SW 1271 (cell line): Measurements from ENCODE around the gene DNAJC15.

Experiments used
- DNase-seq, 2 experiments: peaks; one replicate each; lab custom pipeline; 2025; lab: John Stamatoyannopoulos, UW

Gene DNAJC15

DNA sequence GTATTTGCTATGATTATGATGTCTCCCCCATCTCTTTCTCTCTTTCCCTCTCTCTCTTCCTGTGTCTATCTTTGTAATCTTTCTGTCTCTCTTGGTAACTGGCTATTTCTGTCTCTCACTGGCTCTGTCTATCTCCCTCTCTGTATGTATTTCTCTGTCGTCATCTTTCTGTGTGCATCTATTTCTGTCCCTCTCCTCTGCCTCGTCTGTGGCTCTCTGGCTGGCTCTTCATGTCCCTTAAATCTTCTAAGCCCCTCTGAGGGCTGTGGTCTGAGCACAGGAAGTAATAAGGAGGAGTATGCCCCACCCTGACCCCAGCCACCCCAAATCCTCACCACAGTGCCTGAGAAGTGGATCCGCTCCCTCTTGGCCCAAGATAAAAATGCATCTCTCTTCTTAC lies 104.4 kb downstream of the DNAJC15 start:
- DNase-seq, result no peak

DNA sequence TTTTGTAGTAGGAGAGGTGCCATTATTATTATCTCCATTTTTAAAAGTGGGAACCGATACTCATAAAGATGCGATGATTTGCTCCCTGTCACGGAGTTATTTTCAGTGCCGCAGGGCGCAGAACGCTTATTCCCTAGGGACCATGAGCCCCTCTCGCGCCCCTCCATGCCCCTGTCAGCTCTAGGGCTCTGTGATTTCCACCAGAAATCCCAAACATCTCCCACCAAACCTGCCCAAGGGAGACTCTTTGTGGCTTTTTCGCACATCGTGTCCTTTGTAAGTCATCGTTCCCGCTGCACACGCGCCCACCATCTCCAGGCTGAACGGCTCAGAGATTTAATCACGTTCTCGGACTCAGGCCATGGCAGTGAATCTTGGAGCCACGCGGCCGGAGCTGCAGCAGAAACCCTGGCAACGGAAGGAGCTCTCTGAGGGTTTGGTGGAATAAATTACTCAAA lies 105.1 kb downstream of the DNAJC15 start:
- no peak for DNase-seq

DNA sequence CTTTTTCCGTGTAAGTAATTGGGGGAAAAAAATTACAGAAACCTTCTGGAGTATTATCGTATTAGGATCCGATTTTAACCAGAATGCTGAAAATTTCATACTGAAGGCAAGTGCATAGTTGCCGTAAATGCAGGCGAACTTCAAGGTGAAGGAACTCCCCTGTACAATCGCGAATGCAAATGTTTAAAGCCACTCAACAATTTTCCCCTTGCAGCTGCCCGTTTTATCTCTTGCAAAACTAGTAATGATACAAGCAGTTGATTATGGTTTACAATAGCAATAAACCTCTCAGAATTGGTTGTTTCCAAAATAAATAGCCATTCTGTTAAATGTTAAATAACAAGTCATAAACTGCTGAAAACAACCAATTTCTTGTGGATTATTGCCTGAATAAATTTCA lies 105.7 kb downstream of the DNAJC15 start:
- DNase-seq, result no peak

DNA sequence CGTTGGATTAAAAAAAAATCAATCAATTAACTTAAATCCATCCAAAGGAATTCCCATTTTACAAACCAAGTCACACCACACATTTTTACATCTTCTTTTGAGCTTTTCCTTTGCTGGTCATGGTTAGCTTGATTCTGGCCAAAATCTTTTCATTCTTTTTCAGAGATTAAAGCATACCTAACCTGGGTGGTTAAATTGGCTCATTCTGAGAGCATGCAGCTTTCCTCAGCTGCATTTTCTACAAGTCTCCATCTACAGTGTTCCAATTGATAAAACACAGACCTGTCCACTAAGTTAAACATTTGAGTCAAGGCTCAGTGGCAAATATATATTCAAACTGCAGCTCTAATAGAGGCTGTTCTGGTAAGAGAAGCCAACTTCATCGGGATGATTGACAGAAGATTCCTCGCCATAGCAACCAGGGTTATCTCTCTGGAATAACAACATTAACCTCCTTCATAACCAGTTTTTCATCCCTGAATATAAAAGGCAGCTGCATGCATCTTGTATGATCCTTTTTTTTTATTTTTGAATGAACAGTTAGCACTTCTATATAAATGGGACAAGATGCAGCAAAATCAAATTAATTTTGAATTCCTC lies 106.2 kb downstream of the DNAJC15 start:
- no peak for DNase-seq

DNA sequence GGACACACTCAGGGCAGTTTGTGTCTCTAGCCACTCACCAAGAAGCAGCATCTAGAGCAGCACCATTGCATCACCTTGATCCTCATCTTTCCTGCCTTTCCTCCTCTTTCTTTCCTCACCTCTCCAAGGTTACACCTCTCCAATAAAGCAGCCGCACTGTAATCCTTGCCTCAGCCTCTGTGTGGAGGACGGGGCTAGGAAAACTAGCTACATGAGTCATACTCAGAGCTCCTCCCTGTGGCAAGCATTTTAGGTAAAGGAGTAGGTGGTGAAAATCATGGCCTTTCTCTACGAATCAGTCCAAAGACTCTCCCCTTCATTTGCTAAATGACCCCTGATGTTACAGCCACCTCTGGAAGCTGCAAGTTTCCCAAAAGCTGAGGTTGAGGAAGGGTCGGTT lies 108.9 kb downstream of the DNAJC15 start:
- no peak for DNase-seq

DNA sequence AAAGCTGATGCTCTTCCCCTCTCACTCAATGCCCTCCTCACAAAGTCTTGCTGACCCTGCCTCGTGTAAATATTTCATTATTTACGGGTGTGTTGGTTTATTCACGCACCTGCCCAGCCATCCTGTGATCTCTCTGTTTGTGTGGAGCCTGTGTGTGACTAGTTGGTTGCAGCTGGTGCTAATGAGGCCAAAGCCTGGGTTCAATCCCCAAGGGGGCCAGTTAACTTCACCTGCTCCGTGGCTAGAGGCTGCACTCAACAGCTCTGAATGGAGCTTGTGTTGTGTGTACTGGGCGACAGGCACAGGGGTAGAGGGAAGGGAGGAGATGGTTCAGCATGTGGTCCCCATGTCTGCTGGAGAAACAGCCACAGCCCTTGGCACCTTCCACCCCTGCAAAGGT lies 109.5 kb downstream of the DNAJC15 start:
- DNase-seq, result no peak

DNA sequence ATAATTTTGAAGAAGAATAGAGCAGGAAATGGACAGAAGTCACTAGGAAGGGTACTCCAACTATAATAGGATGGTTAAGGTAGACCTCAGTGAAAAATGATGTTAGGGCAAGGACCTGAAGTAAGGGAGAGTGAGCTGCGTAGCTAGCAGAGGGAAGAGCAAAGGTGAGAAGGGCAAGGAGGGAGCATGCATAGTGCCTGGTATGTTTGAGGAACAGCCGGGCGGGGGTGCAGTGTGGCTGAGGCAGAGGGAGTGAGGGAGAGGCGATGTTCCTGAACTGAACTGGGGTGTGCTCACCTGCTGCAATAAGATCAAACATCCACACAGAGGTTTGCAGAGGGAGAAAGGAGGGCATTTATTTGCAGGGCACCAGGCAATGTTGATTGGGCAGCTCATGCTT lies 110.4 kb downstream of the DNAJC15 start:
- DNase-seq, result no peak

DNA sequence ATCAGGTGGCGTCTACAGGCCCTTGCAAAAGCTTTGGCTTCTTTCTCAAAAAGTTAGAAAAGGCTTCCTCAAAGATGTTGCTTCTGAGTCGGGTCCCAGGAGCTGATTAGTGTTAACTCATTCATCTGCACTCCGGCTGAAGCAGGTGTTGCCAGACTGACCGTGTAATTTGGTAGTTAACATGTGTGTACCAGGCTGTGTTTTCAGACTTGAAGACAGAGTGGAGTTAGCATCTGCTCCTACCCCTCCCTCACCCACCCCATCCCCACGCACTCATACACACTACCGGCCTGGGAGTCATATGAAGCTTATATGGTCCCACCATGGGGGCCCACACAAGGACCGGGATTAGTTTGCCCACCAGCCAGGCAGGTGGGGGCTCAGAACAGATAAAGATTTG lies 111.5 kb downstream of the DNAJC15 start:
- no peak for DNase-seq

DNA sequence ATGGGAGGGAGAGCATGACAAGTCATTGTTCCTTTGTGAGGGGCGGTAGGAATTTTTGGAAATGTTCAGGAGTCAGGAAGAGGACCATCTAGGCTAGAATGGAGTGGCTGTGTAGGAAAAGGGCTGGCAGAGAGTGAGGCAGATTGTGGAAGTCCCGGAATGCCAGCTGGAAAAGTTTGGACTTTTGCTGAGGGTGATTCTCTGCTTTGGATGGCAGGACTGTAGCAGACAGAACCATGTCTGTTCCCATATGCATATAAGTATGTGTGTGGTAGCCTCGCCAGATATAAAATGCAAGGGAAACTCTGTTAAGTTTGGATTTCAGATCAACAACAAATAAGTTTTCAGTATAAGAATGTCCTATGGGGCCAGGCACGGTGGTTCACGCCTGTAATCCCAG lies 112.1 kb downstream of the DNAJC15 start:
- no peak for DNase-seq

DNA sequence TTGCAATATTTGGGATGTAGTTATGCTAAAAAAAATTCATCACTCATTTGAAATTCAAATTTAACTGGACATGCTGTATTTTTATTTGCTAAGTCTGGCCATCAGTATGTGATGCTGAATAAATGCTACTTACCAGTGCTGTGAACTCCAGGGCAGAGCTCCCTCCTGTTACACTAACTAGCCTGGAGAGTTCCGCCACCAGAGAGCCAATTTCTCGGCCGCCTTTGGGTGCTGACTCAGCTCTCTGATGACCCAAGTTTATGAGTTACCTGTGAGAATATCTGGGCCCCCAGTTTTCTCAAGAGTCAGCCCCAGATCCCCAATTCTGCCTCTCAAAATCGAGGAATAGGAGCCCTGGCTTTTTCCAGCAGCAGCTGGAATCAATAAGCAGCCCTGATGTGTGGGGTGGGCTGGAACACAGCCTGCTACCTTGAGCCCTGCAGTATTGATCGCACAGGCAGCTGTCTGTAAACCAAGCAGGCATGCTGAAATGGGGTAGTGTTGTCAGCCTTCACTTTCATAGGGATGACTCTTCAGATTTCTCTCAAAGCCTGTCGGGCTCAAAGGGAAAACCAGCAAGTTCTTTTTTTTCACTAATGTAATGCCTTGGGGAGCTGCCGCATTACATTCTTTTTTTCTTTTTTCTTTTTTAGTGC lies 113.7 kb downstream of the DNAJC15 start:
- no peak for DNase-seq

DNA sequence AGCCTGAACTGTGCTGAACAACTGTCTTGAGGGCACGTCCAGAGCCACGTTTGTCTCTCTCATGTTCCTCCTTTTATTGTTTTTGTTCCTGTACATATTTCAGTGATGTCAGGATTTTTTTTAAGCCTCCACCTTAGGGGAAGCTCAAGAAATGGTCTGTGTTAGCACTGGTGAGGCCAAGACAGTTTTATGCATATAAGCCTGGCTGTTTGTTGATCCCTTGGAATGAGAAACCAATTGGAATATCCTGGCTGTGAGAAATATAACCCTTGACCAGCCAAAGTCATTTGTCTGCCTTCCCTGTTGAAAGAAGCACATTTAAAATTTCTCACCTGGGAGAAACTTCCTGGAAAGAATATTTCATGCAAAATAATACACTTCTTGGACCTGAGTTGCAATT lies 115.8 kb downstream of the DNAJC15 start:
- DNase-seq, result no peak

DNA sequence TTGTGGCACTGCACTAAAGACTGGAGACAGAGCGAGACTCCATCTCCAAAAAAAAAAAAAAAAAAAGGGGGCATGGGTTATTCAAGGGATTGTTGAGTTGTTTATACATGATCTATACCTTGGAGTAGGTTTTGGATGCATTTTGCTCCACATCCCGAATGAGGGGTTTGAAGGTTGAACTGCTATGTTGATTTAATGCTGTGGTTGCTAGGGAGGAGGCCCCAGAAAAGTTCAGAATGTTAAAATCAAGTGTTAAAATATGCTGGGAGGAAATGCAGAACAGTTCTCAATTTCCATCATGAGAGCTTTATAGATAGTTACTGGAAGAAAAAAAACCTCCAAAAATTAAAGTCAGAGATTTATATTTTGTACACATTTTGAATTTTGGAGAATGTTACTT lies 116.5 kb downstream of the DNAJC15 start:
- no peak for DNase-seq

DNA sequence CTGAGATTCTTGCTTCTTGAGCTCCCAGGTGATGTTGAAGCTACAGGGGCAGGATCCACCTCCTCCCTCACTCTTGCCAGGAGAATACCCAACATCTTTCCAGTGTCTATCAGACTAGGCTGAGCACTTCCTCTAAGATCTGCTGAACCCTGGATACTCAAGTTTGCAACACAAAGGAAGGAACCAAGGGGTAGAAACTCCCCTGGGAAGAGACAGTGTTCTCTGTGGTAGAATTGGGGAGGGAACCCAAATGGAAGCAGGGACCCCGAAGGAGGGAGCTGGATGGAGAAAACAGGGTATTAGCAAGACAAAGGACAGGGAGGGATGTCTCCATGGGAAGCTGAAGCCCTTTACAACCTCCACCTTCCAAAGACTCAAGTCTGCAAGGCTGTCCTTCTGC lies 117.6 kb downstream of the DNAJC15 start:
- no peak for DNase-seq

DNA sequence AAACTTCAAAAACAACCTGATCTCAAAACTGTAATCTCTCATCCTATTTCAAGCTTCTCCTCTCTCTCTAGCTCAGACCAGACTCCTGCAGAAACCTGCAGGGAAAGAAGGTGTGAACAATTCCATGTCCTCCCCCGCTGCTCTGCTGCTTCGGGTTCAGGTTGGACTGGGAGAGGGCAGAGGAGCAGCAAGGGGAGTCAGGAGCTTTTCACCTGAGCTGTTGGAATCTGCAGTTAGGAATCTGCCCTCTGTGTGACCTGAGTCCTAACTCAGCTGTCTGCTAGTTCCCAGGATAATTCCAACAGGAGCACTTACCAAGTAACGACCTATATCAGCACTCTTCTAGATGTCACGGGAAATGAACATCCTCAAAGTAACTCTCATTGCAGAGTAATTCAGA lies 118.3 kb downstream of the DNAJC15 start:
- DNase-seq, result no peak

DNA sequence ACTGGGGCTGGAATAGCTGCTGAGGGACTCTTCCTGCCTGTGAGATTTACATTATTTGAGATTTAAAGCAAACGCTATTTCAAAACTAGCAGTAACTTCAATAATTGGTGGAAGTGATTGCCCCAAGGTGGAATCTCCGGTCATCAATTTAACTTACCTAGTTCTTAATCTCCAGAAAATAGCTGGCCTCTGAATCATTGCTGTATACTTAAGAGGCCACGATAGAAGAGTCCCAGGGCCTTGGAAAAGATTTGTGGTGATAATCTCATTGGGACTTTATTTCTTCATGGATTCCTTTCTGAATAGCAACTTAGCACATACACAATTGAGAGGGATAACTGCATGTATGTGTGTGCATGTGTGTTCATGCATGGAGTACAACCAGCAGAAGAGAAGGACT lies 120.2 kb downstream of the DNAJC15 start:
- DNase-seq, result no peak

DNA sequence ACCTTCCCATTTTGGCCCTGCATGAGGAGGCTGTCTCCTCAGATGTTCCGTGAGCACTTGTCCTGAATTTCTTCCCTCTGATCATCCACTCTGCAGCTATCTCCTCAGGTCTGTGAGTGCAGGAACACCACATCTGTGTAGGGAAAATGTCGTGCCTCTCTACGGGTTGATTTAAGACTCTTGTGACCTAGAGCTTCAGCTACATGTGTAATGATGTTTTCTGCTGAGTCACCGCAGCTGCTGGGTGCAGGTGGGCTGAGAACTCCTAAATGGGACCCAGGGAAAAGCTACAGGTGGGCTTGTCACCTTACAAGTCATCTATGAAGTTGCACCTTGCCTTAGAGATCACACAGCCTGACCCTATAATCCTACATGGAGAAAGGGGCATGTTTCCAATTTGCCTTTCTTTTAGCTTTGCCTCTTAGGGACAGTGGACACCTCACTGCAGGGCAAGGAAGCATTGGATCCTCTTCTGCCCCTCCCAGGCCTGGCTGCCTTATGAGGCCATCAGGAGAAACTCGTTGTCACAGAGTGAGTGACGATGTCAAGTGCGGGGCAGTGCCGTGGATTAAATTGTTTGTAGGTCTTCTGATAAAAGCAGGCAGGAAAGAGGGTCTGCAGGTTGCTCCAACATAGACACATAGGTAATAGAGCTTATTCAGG lies 122.3 kb downstream of the DNAJC15 start:
- DNase-seq, result no peak

DNA sequence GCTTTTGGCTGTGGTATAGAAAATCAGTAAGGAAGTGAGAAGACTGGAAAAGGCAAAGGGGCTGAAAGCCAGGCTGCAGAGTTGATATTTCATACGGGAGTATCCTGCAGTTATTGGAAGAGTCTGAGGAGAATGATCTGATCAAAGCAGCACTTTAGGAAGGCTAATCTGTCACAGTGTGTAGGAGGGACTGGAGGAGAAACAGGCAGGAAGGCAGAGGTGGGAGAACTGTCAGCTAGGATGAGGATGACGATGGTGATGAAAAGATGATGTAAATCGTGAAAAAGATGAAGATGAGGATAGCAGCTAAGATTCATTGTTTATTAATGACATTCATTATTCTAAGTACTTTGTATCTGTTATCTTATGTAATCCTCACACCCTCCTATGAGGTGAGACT lies 123.0 kb downstream of the DNAJC15 start:
- no peak for DNase-seq

DNA sequence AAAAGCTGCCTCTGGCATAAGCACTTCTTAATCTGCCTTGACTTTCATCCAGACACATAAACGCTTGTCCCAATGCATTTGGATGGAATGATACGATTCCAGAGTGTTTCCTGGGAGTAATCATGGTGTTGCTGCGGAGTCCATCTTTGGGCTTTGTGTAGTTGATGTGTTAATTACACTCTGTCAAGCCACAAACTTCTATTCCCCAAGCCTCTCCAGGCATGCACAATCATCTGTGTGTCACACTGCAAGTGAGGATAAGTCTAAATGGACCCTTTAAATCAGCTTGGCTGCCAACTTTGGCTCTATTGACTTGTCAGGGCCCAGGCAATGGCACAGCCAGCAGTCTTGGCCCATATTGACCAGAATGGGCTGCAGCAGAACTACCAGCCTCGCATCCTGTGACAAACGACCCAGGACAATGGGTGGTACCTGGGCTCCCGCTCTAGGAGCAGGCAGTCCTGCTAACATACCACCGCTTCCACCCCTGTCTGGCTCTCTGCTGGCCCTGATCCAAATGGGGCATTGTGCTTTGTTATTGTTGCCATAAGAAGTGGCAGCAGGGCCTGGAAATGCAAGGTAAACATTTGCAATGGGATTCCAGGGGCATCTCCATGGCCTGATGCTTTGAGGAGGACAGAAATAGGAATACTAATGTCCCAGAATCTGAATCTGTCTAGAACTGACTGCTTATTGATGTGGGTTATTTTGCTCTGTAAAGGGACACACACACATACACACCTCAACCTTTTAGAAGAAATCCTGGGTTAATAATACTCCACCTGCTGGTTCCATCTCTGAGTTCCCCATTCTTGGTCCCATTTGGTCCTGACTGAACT lies 127.2 kb downstream of the DNAJC15 start:
- no peak for DNase-seq

DNA sequence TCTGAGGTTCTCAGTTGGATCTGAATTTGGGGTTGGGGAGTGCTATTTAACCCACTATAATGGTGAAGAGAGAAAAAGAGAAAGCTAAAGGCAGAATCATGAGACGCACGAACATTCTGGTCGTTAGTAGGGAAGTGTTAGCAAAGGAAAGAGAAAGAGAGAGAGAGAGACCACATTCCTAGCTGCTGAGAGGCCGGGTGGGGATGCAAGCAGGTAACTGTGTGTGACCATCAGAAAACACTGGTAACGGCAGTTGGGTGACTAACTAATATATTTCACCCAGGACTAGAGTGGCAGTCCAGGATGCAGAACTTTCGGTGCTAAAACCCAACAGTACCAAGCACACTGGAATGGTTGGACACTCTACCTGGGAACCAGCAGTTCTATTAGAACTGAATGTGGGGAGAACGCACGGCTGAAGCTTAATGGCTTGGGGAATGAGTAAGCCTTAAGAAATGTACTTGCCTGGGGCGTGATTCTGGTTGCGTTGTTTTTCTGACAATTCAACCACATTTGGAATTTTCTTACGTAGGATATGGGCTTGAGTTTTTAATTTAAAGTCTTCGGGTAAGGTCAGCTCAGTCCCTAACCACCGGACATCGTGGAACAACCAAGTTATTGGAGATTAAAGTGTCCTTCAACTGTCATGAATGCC lies 130.2 kb downstream of the DNAJC15 start:
- no peak for DNase-seq

DNA sequence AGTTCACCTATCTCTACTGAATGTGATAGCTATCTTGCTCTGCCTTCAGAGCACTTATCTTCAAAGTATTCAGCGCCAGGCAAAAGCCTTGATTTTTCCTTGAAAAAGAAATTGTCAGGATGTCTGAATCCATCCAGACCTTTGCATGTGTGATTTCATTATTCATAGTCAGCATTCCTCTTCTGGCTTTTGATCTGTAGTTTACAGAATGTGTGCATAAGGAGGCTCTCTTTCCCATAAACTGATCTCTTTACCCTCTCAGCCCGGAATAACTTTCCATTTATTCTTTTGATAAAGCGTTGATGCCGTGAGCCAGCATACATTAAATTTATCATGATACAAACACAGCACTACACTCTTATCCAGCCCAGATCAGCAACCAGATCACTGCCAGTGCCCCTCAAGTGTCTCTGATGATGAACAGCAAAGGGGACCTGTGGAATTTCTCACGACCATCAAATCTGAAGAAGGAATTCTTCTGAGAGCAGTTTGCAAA lies 130.8 kb downstream of the DNAJC15 start:
- DNase-seq, result no peak

DNA sequence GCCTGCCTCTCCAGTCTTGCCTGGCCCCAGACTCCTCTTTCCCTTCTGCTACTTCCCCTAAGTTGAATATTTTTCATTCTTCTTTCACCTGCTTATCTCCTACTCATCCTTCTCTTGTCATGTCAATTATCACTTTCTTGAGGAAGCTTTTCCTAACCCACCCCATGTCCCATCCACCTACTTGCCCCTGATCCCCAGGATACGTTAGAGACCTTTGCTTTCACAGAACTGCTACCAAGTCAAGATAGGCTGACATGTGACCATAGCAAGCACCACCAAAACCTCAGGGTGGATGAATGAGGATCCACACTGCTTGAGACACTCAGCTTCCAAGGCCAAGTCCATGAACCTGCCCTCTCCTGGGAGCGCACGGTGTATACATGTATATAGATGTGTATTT lies 131.5 kb downstream of the DNAJC15 start:
- no peak for DNase-seq

DNA sequence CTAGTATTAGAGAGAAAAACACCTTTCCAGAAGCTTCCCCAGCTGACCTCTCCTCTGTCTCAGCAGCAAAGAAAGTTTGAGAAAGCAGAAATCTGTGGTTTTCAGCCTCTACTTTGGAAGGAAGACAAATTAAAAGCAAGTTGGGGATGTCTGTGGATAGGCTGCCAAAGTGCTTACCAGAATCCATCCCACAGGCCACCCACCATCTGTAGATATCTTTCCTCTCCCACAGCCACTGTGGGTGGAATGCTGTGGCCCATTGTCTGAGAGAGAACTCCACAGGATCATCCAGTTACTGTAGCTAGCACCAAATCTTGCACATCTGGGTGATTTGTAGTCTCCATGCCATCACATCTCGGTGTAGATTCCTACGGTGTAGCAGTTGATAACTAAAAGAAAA lies 133.5 kb downstream of the DNAJC15 start:
- DNase-seq, result no peak
